Esophagus muscularis mucosa (tissue), 4 donors: ENCODE results near the gene TAF9. TPM values are rescaled to one million over a fixed set of nuclear protein-coding genes. Genes with fewer than 3 reads are reported as not detected.

Experiments used
- DNase-seq: peaks from one replicate; pipeline ENCODE4 v3.0.0-alpha.2; 2017; ENCODE audit errors: extremely low spot score
- H3K27ac ChIP-seq, 4 donors: fragments of 200-600 bp; sonication (generic); replicated peaks in 1 of 4; 1 replicate in 3 of 4; 2 replicates in 1 of 4; pipeline ENCODE4 v1.5.1; 2016 to 2019; ENCODE audit warnings: mild to moderate bottlenecking in 1 of 4
- H3K27me3 ChIP-seq, 4 donors: fragments of 200-600 bp; sonication (generic); one replicate each; pipeline versions ENCODE4 v1.5.1 to v1.6.0; 2016 to 2019
- H3K36me3 ChIP-seq, 4 donors: fragments of 200-600 bp; sonication (generic); one replicate each; pipeline ENCODE4 v1.5.1; 2016 to 2019
- H3K4me1 ChIP-seq, 4 donors: fragments of 200-600 bp; sonication (generic); one replicate each; pipeline ENCODE4 v1.5.1; 2016 to 2019
- H3K4me3 ChIP-seq, 4 donors: fragments of 200-600 bp; sonication (generic); 1 replicate in 2 of 4; 2 replicates in 2 of 4; pipeline ENCODE4 v1.5.1; 2016 to 2019; ENCODE audit warnings: mild to moderate bottlenecking in 4 of 4, moderate library complexity in 1 of 4
- H3K9me3 ChIP-seq, 4 donors: fragments of 200-600 bp; sonication (generic); 1 replicate in 3 of 4; 2 replicates in 1 of 4; pipeline ENCODE4 v1.5.1; 2016 to 2019
- EP300 ChIP-seq: sonication (generic); formaldehyde crosslinking; IDR thresholded peaks from one replicate; pipeline ENCODE4 v1.6.1; 2017; ENCODE audit warnings: antibody characterized with exemption
- POLR2A ChIP-seq: fragments of 450-650 bp; IDR thresholded peaks from one replicate; pipeline ENCODE4 v1.6.1; 2017; ENCODE audit warnings: antibody characterized with exemption, moderate library complexity, mild to moderate bottlenecking, low read depth
- POLR2AphosphoS5 ChIP-seq, 2 donors: sonication (generic); formaldehyde crosslinking; IDR thresholded peaks; one replicate each; pipeline ENCODE4 v1.6.1; 2017; ENCODE audit warnings: antibody characterized with exemption in 2 of 2
- WGBS: methylation state at CpG from one replicate; pipeline ENCODE4 v1.1.5; 2018; 5-methylcytosine and 5-hydroxymethylcytosine counted together
- intact Hi-C: fragments of 100-400 bp; cut with DNase I; formaldehyde crosslinking; loops from one replicate; pipeline ENCODE4 v1.15.1; 2023
- total RNA-seq, 4 donors: library from RNA; depleted of rRNA; stranded (reverse); fragments of >200 nt; gene quantifications; one replicate each; pipeline versions ENCODE4 v1.1.0 to v1.2.1, GENCODE V29; 2016
- TF ChIP-seq, protein P1 (sequence below), 3 experiments: fragments of 200-600 bp in 2 of 3; fragments of 450-650 bp in 1 of 3; sonication (generic) in 2 of 3; IDR thresholded peaks; one replicate each; pipeline ENCODE4 v1.5.1; 2017 to 2019; ENCODE audit warnings: antibody characterized with exemption in 3 of 3, mild to moderate bottlenecking in 2 of 3, moderate library complexity in 1 of 3

The TAF9 gene
- total RNA-seq, 4 donors from 2014 or later = 28.6 to 38.4 (median 31.5) TPM

GRCh38 chr5:69315972-69316371 lies 53.3 kb downstream of the TAF9 start:
- Histone ChIP-seq H3K27me3 (no peaks in the 10 kb centered on the region), H3K4me1 (no peaks in the 10 kb centered on the region), H3K27ac (no peak overlapping the region), H3K9me3 (no peaks in the 10 kb centered on the region), H3K4me3 (no peak overlapping the region), H3K36me3 (peaks cover 0 to 43% (median 22%) of the 10 kb centered on the region in 4 donors)
- TF ChIP-seq POLR2A (no peak), EP300 (no peak), POLR2AphosphoS5 (IDR thresholded peaks at IDR 0.05) (no peak)
- TF ChIP-seq, protein P1, sequence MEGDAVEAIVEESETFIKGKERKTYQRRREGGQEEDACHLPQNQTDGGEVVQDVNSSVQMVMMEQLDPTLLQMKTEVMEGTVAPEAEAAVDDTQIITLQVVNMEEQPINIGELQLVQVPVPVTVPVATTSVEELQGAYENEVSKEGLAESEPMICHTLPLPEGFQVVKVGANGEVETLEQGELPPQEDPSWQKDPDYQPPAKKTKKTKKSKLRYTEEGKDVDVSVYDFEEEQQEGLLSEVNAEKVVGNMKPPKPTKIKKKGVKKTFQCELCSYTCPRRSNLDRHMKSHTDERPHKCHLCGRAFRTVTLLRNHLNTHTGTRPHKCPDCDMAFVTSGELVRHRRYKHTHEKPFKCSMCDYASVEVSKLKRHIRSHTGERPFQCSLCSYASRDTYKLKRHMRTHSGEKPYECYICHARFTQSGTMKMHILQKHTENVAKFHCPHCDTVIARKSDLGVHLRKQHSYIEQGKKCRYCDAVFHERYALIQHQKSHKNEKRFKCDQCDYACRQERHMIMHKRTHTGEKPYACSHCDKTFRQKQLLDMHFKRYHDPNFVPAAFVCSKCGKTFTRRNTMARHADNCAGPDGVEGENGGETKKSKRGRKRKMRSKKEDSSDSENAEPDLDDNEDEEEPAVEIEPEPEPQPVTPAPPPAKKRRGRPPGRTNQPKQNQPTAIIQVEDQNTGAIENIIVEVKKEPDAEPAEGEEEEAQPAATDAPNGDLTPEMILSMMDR (IDR thresholded peaks at IDR 0.05) = no peak
- WGBS = 89% methylated on average over 1 of the region's 1 CpG
- no peak for DNase-seq
- intact Hi-C loops = no loop called here

Other genes starting within 250 kb of the TAF9 start
- gene CCNB1, start 202.4 kb downstream of the TAF9 start, total RNA-seq = 1 to 10 TPM in 3 of 4 donors, under 1 TPM in 1; 0.83 to 2.8 (median 2.2) TPM
- 1 to 10 TPM in 2 of 4 donors, under 1 TPM in 1, not detected in 1; 0.66 to 2.4 (median 2.2) TPM for gene CENPH, start 179.9 kb downstream of the TAF9 start, total RNA-seq
- gene CDK7, start 134.6 kb downstream of the TAF9 start, total RNA-seq = 10 to 100 TPM; 16.1 to 27.4 (median 23.5) TPM
- gene CCDC125, start 36.7 kb downstream of the TAF9 start, total RNA-seq = 1 to 10 TPM; 2.3 to 4.2 (median 3.1) TPM
- gene AK6, start within 50 bp of the TAF9 start, total RNA-seq = 10 to 100 TPM; 16.1 to 22.0 (median 19.0) TPM
- 10 to 100 TPM; 14.6 to 22.0 (median 20.0) TPM for gene RAD17, start 298 bp upstream of the TAF9 start, total RNA-seq
- gene MARVELD2, start 45.6 kb upstream of the TAF9 start, total RNA-seq = 1 to 10 TPM in 1 of 4 donors, under 1 TPM in 3; 0.42 to 1.0 (median 0.93) TPM
- 1 to 10 TPM in 3 of 4 donors, under 1 TPM in 1; 0.83 to 4.2 (median 1.8) TPM for gene OCLN, start 123.3 kb upstream of the TAF9 start, total RNA-seq
- 10 to 100 TPM; 13.9 to 22.7 (median 16.3) TPM for gene GTF2H2C, start 190.7 kb upstream of the TAF9 start, total RNA-seq